Panc1 (cell line): ENCODE results near the gene SEMA4B. TPM values are rescaled to one million over a fixed set of nuclear protein-coding genes. Genes with fewer than 3 reads are reported as not detected.

ENCODE experiments used
- ATAC-seq: fragments of 200-7000 bp; cut with Tn5 transposase; 2 replicates; pipeline ENCODE4 v1.9.1; 2020; ENCODE audit warnings: mild to moderate bottlenecking, moderate library complexity
- BruUV-seq: library from RNA; stranded (reverse); fragments of 400-500 nt; replicated peaks from 2 replicates; lab custom pipeline; 2021; lab: Mats Ljungman, UMichigan
- CTCF ChIA-PET: fragments of 300-600 bp; sonication (Branson Sonifier 250); formaldehyde crosslinking; loops from one replicate; lab custom pipeline; 2022; ENCODE audit warnings: antibody characterized with exemption; lab: Charles Lee
- POLR2A ChIA-PET: fragments of 300-600 bp; sonication (Branson Sonifier 250); formaldehyde crosslinking; loops from one replicate; lab custom pipeline; 2022; ENCODE audit warnings: antibody characterized with exemption; lab: Charles Lee
- DNase-seq: peaks from one replicate; pipeline ENCODE4 v3.0.0-alpha.2; 2010; ENCODE audit warnings: low read depth, low spot score
- H3K27ac ChIP-seq: 2 replicates; pipeline ENCODE4 v1.5.1; 2011; ENCODE audit warnings: mild to moderate bottlenecking, low read length, inconsistent platforms
- H3K27me3 ChIP-seq: fragments of 200-500 bp; sonication (Bioruptor generic); 2 replicates; pipeline ENCODE4 v1.6.0; 2014; ENCODE audit warnings: low read length, inconsistent platforms; ENCODE audit not compliant: control insufficient read depth, insufficient read depth
- H3K36me3 ChIP-seq: fragments of 200-500 bp; sonication (Bioruptor generic); 2 replicates; pipeline ENCODE4 v1.5.1; 2014; ENCODE audit warnings: inconsistent platforms, mild to moderate bottlenecking, low read length, moderate library complexity; ENCODE audit not compliant: control insufficient read depth, insufficient read depth
- H3K4me1 ChIP-seq: 2 replicates; pipeline ENCODE4 v1.5.1; 2011; ENCODE audit warnings: inconsistent platforms, mild to moderate bottlenecking, low read length, moderate library complexity; ENCODE audit not compliant: control insufficient read depth, insufficient read depth
- H3K4me3 ChIP-seq, 2 experiments: 2 replicates each; pipeline ENCODE4 v1.5.1; 2011 to 2012; ENCODE audit warnings: low read depth in 2 of 2, low read length in 2 of 2, mild to moderate bottlenecking in 2 of 2, inconsistent platforms in 1 of 2, moderate library complexity in 1 of 2
- H3K9me3 ChIP-seq: fragments of 200-500 bp; sonication (Bioruptor generic); 2 replicates; pipeline ENCODE4 v1.5.1; 2014; ENCODE audit warnings: low read depth, mild to moderate bottlenecking, inconsistent platforms, low read length, moderate library complexity; ENCODE audit not compliant: control insufficient read depth, insufficient read depth
- CTCF ChIP-seq: fragments of 450-650 bp; IDR thresholded peaks from 2 replicates; pipeline ENCODE4 v1.5.1; 2017; ENCODE audit warnings: mild to moderate bottlenecking
- POLR2AphosphoS5 ChIP-seq: IDR thresholded peaks from 2 replicates; pipeline ENCODE4 v1.6.1; 2012; ENCODE audit warnings: mild to moderate bottlenecking, low read depth, low read length, moderate library complexity
- REST ChIP-seq, 2 experiments: IDR thresholded peaks; 2 replicates each; pipeline ENCODE4 v1.6.1; 2011 to 2012; ENCODE audit warnings: low read depth in 2 of 2, control low read depth in 1 of 2, low read length in 1 of 2, mild to moderate bottlenecking in 1 of 2, moderate library complexity in 1 of 2; ENCODE audit not compliant: insufficient read depth in 1 of 2
- SIN3A ChIP-seq: IDR thresholded peaks from 2 replicates; pipeline ENCODE4 v1.6.1; 2012; ENCODE audit warnings: low read depth, mild to moderate bottlenecking, low read length, moderate library complexity, borderline replicate concordance; ENCODE audit not compliant: insufficient read depth
- TCF7L2 ChIP-seq: IDR thresholded peaks from 2 replicates; pipeline ENCODE4 v1.6.1; 2011; ENCODE audit warnings: mild to moderate bottlenecking, low read depth, low read length, inconsistent platforms
- in situ Hi-C: cut with HindIII; loops from 2 replicates; pipeline ENCODE4 v1.10.0; 2016; ENCODE audit warnings: low sequenced_read_pairs, low pct_unique_long_range_greater_than_20kb
- intact Hi-C: fragments of 100-400 bp; cut with micrococcal nuclease; formaldehyde crosslinking; loops from one replicate; pipeline ENCODE4 v1.10.0; 2022; ENCODE audit not compliant: unreplicated experiment
- total RNA-seq: library from RNA; stranded (reverse); gene quantifications from one replicate; pipeline ENCODE4 v1.2.1, GENCODE V29; 2021; ENCODE audit not compliant: unreplicated experiment

The SEMA4B gene
- total RNA-seq, 1 experiment from 2014 or later: 600 TPM

DNA sequence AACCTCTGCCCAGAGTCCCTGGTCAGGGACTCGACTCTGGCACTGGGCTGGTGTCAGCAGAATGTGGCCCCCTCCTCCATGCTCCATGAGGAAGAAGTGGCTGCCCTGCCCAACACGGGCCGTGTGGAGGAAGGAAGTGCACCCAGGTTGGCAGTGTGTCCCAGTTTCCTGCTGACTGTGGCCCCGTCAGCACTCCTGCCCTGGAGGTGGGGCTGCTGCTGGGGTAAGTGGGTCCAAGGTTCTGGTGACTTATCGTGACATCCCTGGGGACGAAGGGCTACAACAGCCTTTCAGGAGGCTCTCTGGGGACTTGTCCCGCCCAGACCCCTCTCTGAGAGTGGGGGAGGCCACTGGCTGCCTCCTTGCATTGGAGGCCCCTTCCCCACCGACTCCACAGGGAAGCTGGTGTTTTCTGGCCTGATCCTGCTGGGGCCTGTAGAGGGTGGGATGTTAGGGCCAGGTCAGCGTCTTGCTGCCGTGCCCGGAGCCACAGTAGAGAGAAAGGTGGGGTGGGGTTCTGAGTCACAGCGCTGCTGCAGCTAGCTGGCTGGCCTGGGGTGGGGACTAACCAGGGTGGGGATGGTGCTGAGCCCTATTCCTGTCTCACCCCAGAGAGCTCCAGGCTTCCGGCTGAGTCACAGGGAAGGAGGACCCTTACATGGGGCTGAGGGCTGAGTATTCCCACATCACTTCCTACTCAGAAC lies 10.5 kb downstream of the SEMA4B start:
- intact Hi-C loops: no loop called here
- Histone ChIP-seq H3K4me3 (peak overlapping the region in 1 of 2 experiments; percentile 100; a peak in 2 of 4 replicates), H3K36me3 (peaks cover 12% of the 10 kb centered on the region), H3K27me3 (no peaks in the 10 kb centered on the region), H3K4me1 (peaks cover 96% of the 10 kb centered on the region), H3K9me3 (no peaks in the 10 kb centered on the region), H3K27ac (peak overlapping the region; percentile 100)
- in situ Hi-C loops: loop anchor here (10.0 kb wide), 1 partner anchor 47 kb away; no protein-coding TSS in a partner anchor
- ATAC-seq (peak; percentile 65), DNase-seq (no peak)
- POLR2A ChIA-PET: interaction anchor here (0.6 kb wide), 1 partner anchor 73 kb away, joined by 3 read pairs; no protein-coding TSS in a partner anchor
- CTCF ChIA-PET: interaction anchor here (0.7 kb wide), 1 partner anchor 30 kb away, joined by 3 read pairs; no protein-coding TSS in a partner anchor
- TF ChIP-seq REST (IDR thresholded peaks at IDR 0.05; ENCODE audit: insufficient read depth in 1 of 2, low read depth in 2 of 2, low read length in 1 of 2): no peak
- TF ChIP-seq POLR2AphosphoS5: peak; percentile 34; the same call in 1 of the 2 replicates
- no peak; the same call in 1 of the 2 replicates for TF ChIP-seq SIN3A
- TF ChIP-seq CTCF: no peak
- no peak for TF ChIP-seq TCF7L2
- no TSS peak for BruUV-seq

- Histone ChIP-seq H3K4me3 (peak overlapping the region in 1 of 2 experiments; percentile 100; a peak in 2 of 4 replicates), H3K4me1 (peaks cover 96% of the 10 kb centered on the region), H3K36me3 (peaks cover 20% of the 10 kb centered on the region), H3K27me3 (no peaks in the 10 kb centered on the region), H3K9me3 (no peaks in the 10 kb centered on the region), H3K27ac (peak overlapping the region; percentile 100)
- in situ Hi-C loops (loop anchor here (10.0 kb wide), 1 partner anchor 48 kb away; no protein-coding TSS in a partner anchor), intact Hi-C loops (no loop called here)
- CTCF ChIA-PET: interaction anchor here (0.6 to 0.7 kb wide), 2 partner anchors 30 to 627 kb away, joined by 3 read pairs; no protein-coding TSS in a partner anchor
- ATAC-seq (peak; percentile 20), DNase-seq (no peak)
- no TSS peak for BruUV-seq
- TF ChIP-seq TCF7L2 (no peak), CTCF (no peak), SIN3A (no peak), POLR2AphosphoS5 (peak; percentile 53)
- POLR2A ChIA-PET: interaction anchor here (0.6 kb wide), 1 partner anchor 73 kb away, joined by 3 read pairs; no protein-coding TSS in a partner anchor
Observed at GRCh38 chr15:90212221-90213098, 11.3 kb downstream of the SEMA4B start.
